ENCODE results near the gene RUBCN. TPM values are rescaled to one million over a fixed set of nuclear protein-coding genes. Genes with fewer than 3 reads are reported as not detected.

RUBCN gene
- total and polyA plus RNA-seq, 10 of the 15 experiments (the other 5 are each of a cell fraction or from before 2014, with no cell fraction given): 15.5 to 79.9 (median 40.4) TPM

DNA sequence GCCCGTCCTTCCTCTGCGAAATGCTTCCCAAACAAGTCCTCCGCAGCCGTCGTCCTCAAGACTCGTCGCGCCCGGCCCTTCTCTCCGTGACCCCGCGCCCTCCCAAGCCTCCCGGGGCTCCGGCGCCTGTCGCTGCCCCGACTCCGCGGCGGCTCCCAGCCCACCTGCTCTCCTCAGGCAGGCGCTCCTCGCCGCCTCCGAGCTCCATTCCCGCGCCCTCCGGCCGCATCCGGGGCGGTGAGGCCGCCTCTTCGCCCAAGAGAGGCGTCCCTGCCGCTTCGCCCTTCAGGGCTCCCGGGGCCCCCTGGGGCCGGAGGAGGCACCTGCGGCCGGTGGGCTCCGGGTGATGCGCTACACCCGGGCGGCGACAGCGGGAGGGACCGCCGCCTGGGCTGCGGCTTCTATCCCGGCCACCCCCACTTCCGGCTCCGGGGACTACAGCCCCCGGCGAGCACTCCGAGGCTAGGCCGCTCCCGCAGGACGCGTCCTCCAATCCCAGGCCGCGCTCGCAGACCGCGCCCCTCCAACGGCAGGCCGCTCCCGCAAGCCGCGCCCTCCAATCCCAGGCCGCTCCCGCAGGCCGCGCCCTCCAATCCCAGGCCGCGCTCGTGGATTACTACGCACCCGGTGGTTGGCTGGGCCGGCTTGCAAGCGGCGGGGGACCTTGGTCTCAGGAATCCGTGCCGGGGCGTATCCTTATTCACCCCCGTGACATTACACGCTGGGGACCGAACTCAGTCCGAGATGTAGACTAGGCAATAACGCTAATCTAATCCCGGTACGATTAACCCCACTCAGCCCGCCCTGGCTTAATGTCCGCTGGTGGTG, at the start of gene RUBCN (continued):
- TF ChIP-seq RCOR1 (conservative IDR thresholded peaks at IDR 0.05; ENCODE audit: low read depth, low read length) (0 out of 2 replicates have a peak, but pooled peaks have one; percentile 15), ZNF622 (IDR thresholded peaks at IDR 0.05) (no peak), TAF1 (IDR thresholded peaks at IDR 0.05; ENCODE audit: borderline replicate concordance, low read depth, low read length) (peak; percentile 65; the same call in 1 of the 2 replicates), BMI1 (IDR thresholded peaks at IDR 0.05; ENCODE audit: borderline replicate concordance) (no peak), KDM1A (IDR thresholded peaks at IDR 0.05; ENCODE audit: borderline replicate concordance) (no peak), NR2F1 (conservative IDR thresholded peaks at IDR 0.05) (peak; percentile 31; the same call in 1 of the 2 replicates), WRNIP1 (IDR thresholded peaks at IDR 0.05; ENCODE audit: borderline replicate concordance, low read depth, low read length) (no peak), PML (IDR thresholded peaks at IDR 0.05; ENCODE audit: low read length) (peak; percentile 69; the same call in 1 of the 2 replicates), ZNF207 (IDR thresholded peaks at IDR 0.05; ENCODE audit: borderline replicate concordance) (peak; percentile 38; the same call in 1 of the 2 replicates), HDAC6 (IDR thresholded peaks at IDR 0.05; ENCODE audit: unreplicated experiment) (peak; percentile 66), LARP7 (IDR thresholded peaks at IDR 0.05) (peak; percentile 65), GATAD2B (conservative IDR thresholded peaks at IDR 0.05; ENCODE audit: low read depth) (no peak; the same call in 1 of the 2 replicates), JUND (IDR thresholded peaks at IDR 0.05; ENCODE audit: low read depth, low read length) (no peak), NFIC (IDR thresholded peaks at IDR 0.05; ENCODE audit: low read depth, low read length) (no peak), MEF2A (IDR thresholded peaks at IDR 0.05; ENCODE audit: insufficient read depth, low read depth, low read length) (0 out of 2 replicates have a peak, but pooled peaks have one; percentile 13), CEBPB (IDR thresholded peaks at IDR 0.05; ENCODE audit: borderline replicate concordance in 1 of 2, low read depth in 2 of 2, low read length in 2 of 2) (no peak), SMC3 (IDR thresholded peaks at IDR 0.05; ENCODE audit: borderline replicate concordance, low read length) (no peak), SIX5 (IDR thresholded peaks at IDR 0.05; ENCODE audit: low read depth, low read length, severe bottlenecking) (peak; percentile 75), YBX1 (IDR thresholded peaks at IDR 0.05) (no peak)
- TF ChIP-seq, protein P1, sequence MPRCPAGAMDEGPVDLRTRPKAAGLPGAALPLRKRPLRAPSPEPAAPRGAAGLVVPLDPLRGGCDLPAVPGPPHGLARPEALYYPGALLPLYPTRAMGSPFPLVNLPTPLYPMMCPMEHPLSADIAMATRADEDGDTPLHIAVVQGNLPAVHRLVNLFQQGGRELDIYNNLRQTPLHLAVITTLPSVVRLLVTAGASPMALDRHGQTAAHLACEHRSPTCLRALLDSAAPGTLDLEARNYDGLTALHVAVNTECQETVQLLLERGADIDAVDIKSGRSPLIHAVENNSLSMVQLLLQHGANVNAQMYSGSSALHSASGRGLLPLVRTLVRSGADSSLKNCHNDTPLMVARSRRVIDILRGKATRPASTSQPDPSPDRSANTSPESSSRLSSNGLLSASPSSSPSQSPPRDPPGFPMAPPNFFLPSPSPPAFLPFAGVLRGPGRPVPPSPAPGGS (IDR thresholded peaks at IDR 0.05; ENCODE audit: borderline replicate concordance, insufficient read depth, low read depth, low read length, poor library complexity, severe bottlenecking): no peak
- TF ChIP-seq, protein P2, sequence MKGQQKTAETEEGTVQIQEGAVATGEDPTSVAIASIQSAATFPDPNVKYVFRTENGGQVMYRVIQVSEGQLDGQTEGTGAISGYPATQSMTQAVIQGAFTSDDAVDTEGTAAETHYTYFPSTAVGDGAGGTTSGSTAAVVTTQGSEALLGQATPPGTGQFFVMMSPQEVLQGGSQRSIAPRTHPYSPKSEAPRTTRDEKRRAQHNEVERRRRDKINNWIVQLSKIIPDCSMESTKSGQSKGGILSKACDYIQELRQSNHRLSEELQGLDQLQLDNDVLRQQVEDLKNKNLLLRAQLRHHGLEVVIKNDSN (IDR thresholded peaks at IDR 0.05; ENCODE audit: borderline replicate concordance, extremely low read length, insufficient read depth, low read depth, low read length): no peak
- TF ChIP-seq, protein P3, sequence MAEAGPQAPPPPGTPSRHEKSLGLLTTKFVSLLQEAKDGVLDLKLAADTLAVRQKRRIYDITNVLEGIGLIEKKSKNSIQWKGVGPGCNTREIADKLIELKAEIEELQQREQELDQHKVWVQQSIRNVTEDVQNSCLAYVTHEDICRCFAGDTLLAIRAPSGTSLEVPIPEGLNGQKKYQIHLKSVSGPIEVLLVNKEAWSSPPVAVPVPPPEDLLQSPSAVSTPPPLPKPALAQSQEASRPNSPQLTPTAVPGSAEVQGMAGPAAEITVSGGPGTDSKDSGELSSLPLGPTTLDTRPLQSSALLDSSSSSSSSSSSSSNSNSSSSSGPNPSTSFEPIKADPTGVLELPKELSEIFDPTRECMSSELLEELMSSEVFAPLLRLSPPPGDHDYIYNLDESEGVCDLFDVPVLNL (IDR thresholded peaks at IDR 0.05; ENCODE audit: low read depth, low read length): 0 out of 2 replicates have a peak, but pooled peaks have one; percentile 13
- TF ChIP-seq, protein P4, sequence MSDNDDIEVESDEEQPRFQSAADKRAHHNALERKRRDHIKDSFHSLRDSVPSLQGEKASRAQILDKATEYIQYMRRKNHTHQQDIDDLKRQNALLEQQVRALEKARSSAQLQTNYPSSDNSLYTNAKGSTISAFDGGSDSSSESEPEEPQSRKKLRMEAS (IDR thresholded peaks at IDR 0.05; ENCODE audit: low read depth, low read length): no peak

All from GM12878 (cell line).